OCI-LY1 (cell line): Measurements from ENCODE around the gene BGN.

Experiments used
- H2AFZ ChIP-seq: fragments of 200-600 bp; sonication (generic), shearing (Covaris generic); 2 replicates; pipeline ENCODE4 v1.6.0; 2014; ENCODE audit warnings: antibody characterized with exemption, mild to moderate bottlenecking, low read length
- H3F3A ChIP-seq: fragments of 200-600 bp; sonication (generic), shearing (Covaris generic); 2 replicates; pipeline ENCODE4 v1.6.0; 2014; ENCODE audit warnings: mild to moderate bottlenecking, antibody characterized with exemption, low read length, moderate library complexity; ENCODE audit not compliant: insufficient read depth
- H3K27ac ChIP-seq: fragments of 200-600 bp; sonication (generic); 2 replicates; pipeline ENCODE4 v1.5.1; 2014; ENCODE audit warnings: low read length, mixed run types, mild to moderate bottlenecking, low read depth; ENCODE audit not compliant: poor library complexity, severe bottlenecking
- H3K27me3 ChIP-seq: fragments of 200-600 bp; sonication (generic); 2 replicates; pipeline ENCODE4 v1.6.0; 2014; ENCODE audit warnings: antibody characterized with exemption, mild to moderate bottlenecking, low read length, moderate library complexity; ENCODE audit not compliant: insufficient read depth
- H3K36me3 ChIP-seq: fragments of 200-600 bp; sonication (generic); 2 replicates; pipeline ENCODE4 v1.6.1; 2014; ENCODE audit warnings: mild to moderate bottlenecking, antibody characterized with exemption, low read length, moderate library complexity, mixed read lengths; ENCODE audit not compliant: insufficient read depth
- H3K4me1 ChIP-seq: fragments of 200-600 bp; sonication (generic); 2 replicates; pipeline ENCODE4 v1.5.1; 2014; ENCODE audit warnings: mild to moderate bottlenecking, low read length, moderate library complexity; ENCODE audit not compliant: insufficient read depth, severe bottlenecking
- H3K4me2 ChIP-seq: fragments of 200-600 bp; sonication (generic), shearing (Covaris generic); 2 replicates; pipeline ENCODE4 v1.6.1; 2014; ENCODE audit warnings: low read length
- H3K4me3 ChIP-seq: fragments of 200-600 bp; sonication (generic); 2 replicates; pipeline ENCODE4 v1.5.1; 2014; ENCODE audit warnings: low read length, low read depth, mild to moderate bottlenecking, mixed read lengths; ENCODE audit not compliant: poor library complexity, severe bottlenecking
- H3K79me2 ChIP-seq: fragments of 200-600 bp; shearing (Covaris generic); 2 replicates; pipeline ENCODE4 v1.6.1; 2016; ENCODE audit warnings: mixed run types, low read length, mixed read lengths; ENCODE audit not compliant: insufficient read depth
- H3K9ac ChIP-seq: fragments of 200-600 bp; sonication (generic), shearing (Covaris generic); 2 replicates; pipeline ENCODE4 v1.6.1; 2014; ENCODE audit warnings: mild to moderate bottlenecking, low read length, mixed read lengths
- H3K9me2 ChIP-seq: fragments of 200-600 bp; sonication (generic), shearing (Covaris generic); 2 replicates; pipeline ENCODE4 v1.6.1; 2014; ENCODE audit warnings: low read depth, mild to moderate bottlenecking, low read length, mixed read lengths
- H3K9me3 ChIP-seq: fragments of 200-600 bp; shearing (Covaris generic); 2 replicates; pipeline ENCODE4 v1.6.1; 2014; ENCODE audit warnings: low read length, mixed read lengths
- H4K20me1 ChIP-seq: fragments of 200-600 bp; sonication (generic), shearing (Covaris generic); 2 replicates; pipeline ENCODE4 v1.6.0; 2016; ENCODE audit warnings: mild to moderate bottlenecking, low read length; ENCODE audit not compliant: insufficient read depth
- CTCF ChIP-seq: fragments of 200-600 bp; sonication (generic), shearing (Covaris generic); IDR thresholded peaks from 2 replicates; pipeline ENCODE4 v1.5.1; 2017; ENCODE audit warnings: mild to moderate bottlenecking, antibody characterized with exemption, low read length, moderate library complexity, mixed read lengths
- EZH2 ChIP-seq: fragments of 200-600 bp; sonication (generic), shearing (Covaris generic); IDR thresholded peaks from 2 replicates; pipeline ENCODE4 v1.8.0; 2017; ENCODE audit warnings: borderline replicate concordance, mixed run types, mild to moderate bottlenecking, antibody characterized with exemption, low read length, moderate library complexity, mixed read lengths

BGN gene

GRCh38 chrX:153486171-153486570 is 8.6 kb upstream of the BGN start:
- TF ChIP-seq CTCF: no peak
- TF ChIP-seq EZH2: no peak

GRCh38 chrX:153487590-153488071 is 7.1 kb upstream of the BGN start:
- no peak overlapping the region for H3K4me3 ChIP-seq
- no peak overlapping the region for H3K27ac ChIP-seq
- H2AFZ ChIP-seq: no peak overlapping the region
- H3K4me2 ChIP-seq: no peak overlapping the region
- no peaks in the 10 kb centered on the region for H3K36me3 ChIP-seq
- H3K27me3 ChIP-seq: no peaks in the 10 kb centered on the region
- H3K9me2 ChIP-seq: no peaks in the 10 kb centered on the region
- no peaks in the 10 kb centered on the region for H3F3A ChIP-seq
- H3K79me2 ChIP-seq: no peaks in the 10 kb centered on the region
- no peaks in the 10 kb centered on the region for H3K4me1 ChIP-seq
- H3K9me3 ChIP-seq: no peaks in the 10 kb centered on the region
- H3K9ac ChIP-seq: no peak overlapping the region
- TF ChIP-seq CTCF: no peak
- TF ChIP-seq EZH2: no peak
- H4K20me1 ChIP-seq: no peaks in the 10 kb centered on the region

More at GRCh38 chrX:153486171-153486570, 8.6 kb upstream of the BGN start:
- Histone ChIP-seq H3K4me1 (no peaks in the 10 kb centered on the region), H3K36me3 (no peaks in the 10 kb centered on the region), H3K9me2 (no peaks in the 10 kb centered on the region), H3K27me3 (no peaks in the 10 kb centered on the region), H3K4me3 (no peak overlapping the region), H3K4me2 (no peak overlapping the region), H3F3A (no peaks in the 10 kb centered on the region), H4K20me1 (no peaks in the 10 kb centered on the region), H3K79me2 (no peaks in the 10 kb centered on the region), H3K9me3 (no peaks in the 10 kb centered on the region), H2AFZ (no peak overlapping the region), H3K9ac (no peak overlapping the region), H3K27ac (no peak overlapping the region)

- no peaks in the 10 kb centered on the region for H3K36me3 ChIP-seq
- no peak overlapping the region for H3K4me3 ChIP-seq
- no peaks in the 10 kb centered on the region for H3K9me3 ChIP-seq
Measured at GRCh38 chrX:153488231-153488914, 6.4 kb upstream of the BGN start.

More at GRCh38 chrX:153488231-153488914, 6.4 kb upstream of the BGN start:
- Histone ChIP-seq H3K4me2 (no peak overlapping the region), H4K20me1 (no peaks in the 10 kb centered on the region), H3K9ac (no peak overlapping the region), H3K27me3 (no peaks in the 10 kb centered on the region), H3K9me2 (no peaks in the 10 kb centered on the region), H2AFZ (no peak overlapping the region), H3K79me2 (no peaks in the 10 kb centered on the region), H3F3A (no peaks in the 10 kb centered on the region), H3K27ac (no peak overlapping the region), H3K4me1 (no peaks in the 10 kb centered on the region)
- TF ChIP-seq EZH2 (no peak), CTCF (no peak)
